Measurements from ENCODE around the gene CASP14. TPM values are rescaled to one million over a fixed set of nuclear protein-coding genes. Genes with fewer than 3 reads are reported as not detected.

The CASP14 gene
- total RNA-seq, 1 experiment from 2014 or later: not detected

DNA sequence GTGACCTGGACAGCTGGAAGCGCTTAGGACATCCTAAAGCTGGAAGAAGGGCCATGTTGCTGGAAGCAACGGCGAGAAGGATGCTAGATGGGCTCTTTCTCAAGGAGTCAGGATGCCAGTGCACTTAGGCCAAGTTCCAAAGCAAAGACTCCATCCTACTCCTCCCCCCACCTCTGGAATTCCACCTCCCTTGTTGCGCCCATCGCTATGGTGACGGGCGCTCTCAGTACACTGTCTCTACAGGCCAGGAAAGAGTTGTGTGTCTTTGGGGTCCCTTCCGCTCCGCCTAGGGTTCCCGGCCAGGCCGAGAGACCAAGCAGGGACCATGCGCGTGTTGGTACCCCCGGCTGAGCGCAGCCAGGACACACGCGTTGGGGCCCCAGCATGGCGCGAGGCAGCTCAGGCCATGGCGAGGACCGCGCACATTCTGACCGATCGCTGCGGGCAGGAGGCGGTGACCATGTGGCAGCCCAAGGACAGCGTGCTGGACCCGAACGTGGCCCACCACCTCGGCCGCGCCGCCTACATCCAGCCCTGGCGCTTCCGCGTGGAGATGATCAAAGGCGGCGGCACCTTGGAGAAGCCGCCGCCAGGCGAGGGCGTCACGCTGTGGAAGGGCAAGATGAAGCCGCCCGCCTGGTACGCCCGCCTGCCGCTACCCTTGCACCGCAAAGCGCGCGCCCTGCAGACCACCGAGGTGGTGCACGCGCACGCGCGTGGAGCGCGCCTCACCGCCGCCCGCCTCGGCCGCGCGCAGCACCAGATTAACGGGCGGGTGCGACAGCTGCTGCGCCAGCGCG lies 38.6 kb upstream of the CASP14 start:
- Mint-ChIP-seq H3K27ac (no peak overlapping the region), H3K36me3 (no peaks in the 10 kb centered on the region), H3K9me3 (no peaks in the 10 kb centered on the region), H3K27me3 (ENCODE audit: low read depth) (peaks cover 63% of the 10 kb centered on the region), H3K4me3 (peak overlapping the region; percentile 81), H3K4me1 (peaks cover 6% of the 10 kb centered on the region; the same call in 1 of the 2 replicates)
- ChIA-PET CTCF (interaction anchor here (1.0 to 1.5 kb wide), 4 partner anchors 15 to 224 kb away, joined by 3 to 6 read pairs (median 4); no protein-coding TSS in a partner anchor), POLR2A (interaction anchor here (0.6 kb wide), 1 partner anchor 191 kb away, joined by 7 read pairs; no protein-coding TSS in a partner anchor)
- ATAC-seq (peak; percentile 92), DNase-seq (ENCODE audit: low spot score) (peak; percentile 69)
- TF ChIP-seq SOX15 (CRISPR knock-in tag; IDR thresholded peaks at IDR 0.05) (no peak), JUN (CRISPR knock-in tag; IDR thresholded peaks at IDR 0.05) (peak; percentile 73), EMX1 (CRISPR knock-in tag; IDR thresholded peaks at IDR 0.05) (no peak), NR2C2 (CRISPR knock-in tag; IDR thresholded peaks at IDR 0.05) (0 out of 2 replicates have a peak, but pooled peaks have one; percentile 52), FOXP1 (CRISPR knock-in tag; IDR thresholded peaks at IDR 0.05; ENCODE audit: borderline replicate concordance) (peak; percentile 87), TCF7 (CRISPR knock-in tag; IDR thresholded peaks at IDR 0.05; ENCODE audit: low read depth) (no peak), NFE2L1 (CRISPR knock-in tag; IDR thresholded peaks at IDR 0.05) (peak; percentile 51; the same call in 1 of the 2 replicates), SP1 (CRISPR knock-in tag; conservative IDR thresholded peaks at IDR 0.05) (peak; percentile 63), ZNF138 (CRISPR knock-in tag; conservative IDR thresholded peaks at IDR 0.05) (no peak), KAT7 (CRISPR knock-in tag; IDR thresholded peaks at IDR 0.05; ENCODE audit: borderline replicate concordance) (no peak), ELF4 (CRISPR knock-in tag; IDR thresholded peaks at IDR 0.05; ENCODE audit: low read depth) (no peak), ATF1 (CRISPR knock-in tag; IDR thresholded peaks at IDR 0.05) (no peak)
- TF ChIP-seq, protein P1, sequence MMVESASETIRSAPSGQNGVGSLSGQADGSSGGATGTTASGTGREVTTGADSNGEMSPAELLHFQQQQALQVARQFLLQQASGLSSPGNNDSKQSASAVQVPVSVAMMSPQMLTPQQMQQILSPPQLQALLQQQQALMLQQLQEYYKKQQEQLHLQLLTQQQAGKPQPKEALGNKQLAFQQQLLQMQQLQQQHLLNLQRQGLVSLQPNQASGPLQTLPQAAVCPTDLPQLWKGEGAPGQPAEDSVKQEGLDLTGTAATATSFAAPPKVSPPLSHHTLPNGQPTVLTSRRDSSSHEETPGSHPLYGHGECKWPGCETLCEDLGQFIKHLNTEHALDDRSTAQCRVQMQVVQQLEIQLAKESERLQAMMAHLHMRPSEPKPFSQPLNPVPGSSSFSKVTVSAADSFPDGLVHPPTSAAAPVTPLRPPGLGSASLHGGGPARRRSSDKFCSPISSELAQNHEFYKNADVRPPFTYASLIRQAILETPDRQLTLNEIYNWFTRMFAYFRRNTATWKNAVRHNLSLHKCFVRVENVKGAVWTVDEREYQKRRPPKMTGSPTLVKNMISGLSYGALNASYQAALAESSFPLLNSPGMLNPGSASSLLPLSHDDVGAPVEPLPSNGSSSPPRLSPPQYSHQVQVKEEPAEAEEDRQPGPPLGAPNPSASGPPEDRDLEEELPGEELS (CRISPR knock-in tag; IDR thresholded peaks at IDR 0.05): peak; percentile 48; the same call in 1 of the 2 replicates
- TF ChIP-seq, protein P2, sequence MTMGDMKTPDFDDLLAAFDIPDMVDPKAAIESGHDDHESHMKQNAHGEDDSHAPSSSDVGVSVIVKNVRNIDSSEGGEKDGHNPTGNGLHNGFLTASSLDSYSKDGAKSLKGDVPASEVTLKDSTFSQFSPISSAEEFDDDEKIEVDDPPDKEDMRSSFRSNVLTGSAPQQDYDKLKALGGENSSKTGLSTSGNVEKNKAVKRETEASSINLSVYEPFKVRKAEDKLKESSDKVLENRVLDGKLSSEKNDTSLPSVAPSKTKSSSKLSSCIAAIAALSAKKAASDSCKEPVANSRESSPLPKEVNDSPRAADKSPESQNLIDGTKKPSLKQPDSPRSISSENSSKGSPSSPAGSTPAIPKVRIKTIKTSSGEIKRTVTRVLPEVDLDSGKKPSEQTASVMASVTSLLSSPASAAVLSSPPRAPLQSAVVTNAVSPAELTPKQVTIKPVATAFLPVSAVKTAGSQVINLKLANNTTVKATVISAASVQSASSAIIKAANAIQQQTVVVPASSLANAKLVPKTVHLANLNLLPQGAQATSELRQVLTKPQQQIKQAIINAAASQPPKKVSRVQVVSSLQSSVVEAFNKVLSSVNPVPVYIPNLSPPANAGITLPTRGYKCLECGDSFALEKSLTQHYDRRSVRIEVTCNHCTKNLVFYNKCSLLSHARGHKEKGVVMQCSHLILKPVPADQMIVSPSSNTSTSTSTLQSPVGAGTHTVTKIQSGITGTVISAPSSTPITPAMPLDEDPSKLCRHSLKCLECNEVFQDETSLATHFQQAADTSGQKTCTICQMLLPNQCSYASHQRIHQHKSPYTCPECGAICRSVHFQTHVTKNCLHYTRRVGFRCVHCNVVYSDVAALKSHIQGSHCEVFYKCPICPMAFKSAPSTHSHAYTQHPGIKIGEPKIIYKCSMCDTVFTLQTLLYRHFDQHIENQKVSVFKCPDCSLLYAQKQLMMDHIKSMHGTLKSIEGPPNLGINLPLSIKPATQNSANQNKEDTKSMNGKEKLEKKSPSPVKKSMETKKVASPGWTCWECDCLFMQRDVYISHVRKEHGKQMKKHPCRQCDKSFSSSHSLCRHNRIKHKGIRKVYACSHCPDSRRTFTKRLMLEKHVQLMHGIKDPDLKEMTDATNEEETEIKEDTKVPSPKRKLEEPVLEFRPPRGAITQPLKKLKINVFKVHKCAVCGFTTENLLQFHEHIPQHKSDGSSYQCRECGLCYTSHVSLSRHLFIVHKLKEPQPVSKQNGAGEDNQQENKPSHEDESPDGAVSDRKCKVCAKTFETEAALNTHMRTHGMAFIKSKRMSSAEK (CRISPR knock-in tag; IDR thresholded peaks at IDR 0.05; ENCODE audit: borderline replicate concordance): no peak
- TF ChIP-seq, protein P3, sequence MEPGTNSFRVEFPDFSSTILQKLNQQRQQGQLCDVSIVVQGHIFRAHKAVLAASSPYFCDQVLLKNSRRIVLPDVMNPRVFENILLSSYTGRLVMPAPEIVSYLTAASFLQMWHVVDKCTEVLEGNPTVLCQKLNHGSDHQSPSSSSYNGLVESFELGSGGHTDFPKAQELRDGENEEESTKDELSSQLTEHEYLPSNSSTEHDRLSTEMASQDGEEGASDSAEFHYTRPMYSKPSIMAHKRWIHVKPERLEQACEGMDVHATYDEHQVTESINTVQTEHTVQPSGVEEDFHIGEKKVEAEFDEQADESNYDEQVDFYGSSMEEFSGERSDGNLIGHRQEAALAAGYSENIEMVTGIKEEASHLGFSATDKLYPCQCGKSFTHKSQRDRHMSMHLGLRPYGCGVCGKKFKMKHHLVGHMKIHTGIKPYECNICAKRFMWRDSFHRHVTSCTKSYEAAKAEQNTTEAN (CRISPR knock-in tag; IDR thresholded peaks at IDR 0.05): peak; percentile 80; the same call in 1 of the 2 replicates
- TF ChIP-seq, protein P4, sequence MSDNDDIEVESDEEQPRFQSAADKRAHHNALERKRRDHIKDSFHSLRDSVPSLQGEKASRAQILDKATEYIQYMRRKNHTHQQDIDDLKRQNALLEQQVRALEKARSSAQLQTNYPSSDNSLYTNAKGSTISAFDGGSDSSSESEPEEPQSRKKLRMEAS (CRISPR knock-in tag; IDR thresholded peaks at IDR 0.05): peak; percentile 93
- TF ChIP-seq, protein P5, sequence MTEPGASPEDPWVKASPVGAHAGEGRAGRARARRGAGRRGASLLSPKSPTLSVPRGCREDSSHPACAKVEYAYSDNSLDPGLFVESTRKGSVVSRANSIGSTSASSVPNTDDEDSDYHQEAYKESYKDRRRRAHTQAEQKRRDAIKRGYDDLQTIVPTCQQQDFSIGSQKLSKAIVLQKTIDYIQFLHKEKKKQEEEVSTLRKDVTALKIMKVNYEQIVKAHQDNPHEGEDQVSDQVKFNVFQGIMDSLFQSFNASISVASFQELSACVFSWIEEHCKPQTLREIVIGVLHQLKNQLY (CRISPR knock-in tag; IDR thresholded peaks at IDR 0.05): no peak
- TF ChIP-seq, protein P6, sequence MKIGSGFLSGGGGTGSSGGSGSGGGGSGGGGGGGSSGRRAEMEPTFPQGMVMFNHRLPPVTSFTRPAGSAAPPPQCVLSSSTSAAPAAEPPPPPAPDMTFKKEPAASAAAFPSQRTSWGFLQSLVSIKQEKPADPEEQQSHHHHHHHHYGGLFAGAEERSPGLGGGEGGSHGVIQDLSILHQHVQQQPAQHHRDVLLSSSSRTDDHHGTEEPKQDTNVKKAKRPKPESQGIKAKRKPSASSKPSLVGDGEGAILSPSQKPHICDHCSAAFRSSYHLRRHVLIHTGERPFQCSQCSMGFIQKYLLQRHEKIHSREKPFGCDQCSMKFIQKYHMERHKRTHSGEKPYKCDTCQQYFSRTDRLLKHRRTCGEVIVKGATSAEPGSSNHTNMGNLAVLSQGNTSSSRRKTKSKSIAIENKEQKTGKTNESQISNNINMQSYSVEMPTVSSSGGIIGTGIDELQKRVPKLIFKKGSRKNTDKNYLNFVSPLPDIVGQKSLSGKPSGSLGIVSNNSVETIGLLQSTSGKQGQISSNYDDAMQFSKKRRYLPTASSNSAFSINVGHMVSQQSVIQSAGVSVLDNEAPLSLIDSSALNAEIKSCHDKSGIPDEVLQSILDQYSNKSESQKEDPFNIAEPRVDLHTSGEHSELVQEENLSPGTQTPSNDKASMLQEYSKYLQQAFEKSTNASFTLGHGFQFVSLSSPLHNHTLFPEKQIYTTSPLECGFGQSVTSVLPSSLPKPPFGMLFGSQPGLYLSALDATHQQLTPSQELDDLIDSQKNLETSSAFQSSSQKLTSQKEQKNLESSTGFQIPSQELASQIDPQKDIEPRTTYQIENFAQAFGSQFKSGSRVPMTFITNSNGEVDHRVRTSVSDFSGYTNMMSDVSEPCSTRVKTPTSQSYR (CRISPR knock-in tag; IDR thresholded peaks at IDR 0.05): no peak
- TF ChIP-seq, protein P7, sequence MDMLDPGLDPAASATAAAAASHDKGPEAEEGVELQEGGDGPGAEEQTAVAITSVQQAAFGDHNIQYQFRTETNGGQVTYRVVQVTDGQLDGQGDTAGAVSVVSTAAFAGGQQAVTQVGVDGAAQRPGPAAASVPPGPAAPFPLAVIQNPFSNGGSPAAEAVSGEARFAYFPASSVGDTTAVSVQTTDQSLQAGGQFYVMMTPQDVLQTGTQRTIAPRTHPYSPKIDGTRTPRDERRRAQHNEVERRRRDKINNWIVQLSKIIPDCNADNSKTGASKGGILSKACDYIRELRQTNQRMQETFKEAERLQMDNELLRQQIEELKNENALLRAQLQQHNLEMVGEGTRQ (CRISPR knock-in tag; IDR thresholded peaks at IDR 0.05): 0 out of 2 replicates have a peak, but pooled peaks have one; percentile 20
- TF ChIP-seq, protein P8, sequence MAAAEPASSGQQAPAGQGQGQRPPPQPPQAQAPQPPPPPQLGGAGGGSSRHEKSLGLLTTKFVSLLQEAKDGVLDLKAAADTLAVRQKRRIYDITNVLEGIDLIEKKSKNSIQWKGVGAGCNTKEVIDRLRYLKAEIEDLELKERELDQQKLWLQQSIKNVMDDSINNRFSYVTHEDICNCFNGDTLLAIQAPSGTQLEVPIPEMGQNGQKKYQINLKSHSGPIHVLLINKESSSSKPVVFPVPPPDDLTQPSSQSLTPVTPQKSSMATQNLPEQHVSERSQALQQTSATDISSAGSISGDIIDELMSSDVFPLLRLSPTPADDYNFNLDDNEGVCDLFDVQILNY (CRISPR knock-in tag; IDR thresholded peaks at IDR 0.05): peak; percentile 55
- TF ChIP-seq, protein P9, sequence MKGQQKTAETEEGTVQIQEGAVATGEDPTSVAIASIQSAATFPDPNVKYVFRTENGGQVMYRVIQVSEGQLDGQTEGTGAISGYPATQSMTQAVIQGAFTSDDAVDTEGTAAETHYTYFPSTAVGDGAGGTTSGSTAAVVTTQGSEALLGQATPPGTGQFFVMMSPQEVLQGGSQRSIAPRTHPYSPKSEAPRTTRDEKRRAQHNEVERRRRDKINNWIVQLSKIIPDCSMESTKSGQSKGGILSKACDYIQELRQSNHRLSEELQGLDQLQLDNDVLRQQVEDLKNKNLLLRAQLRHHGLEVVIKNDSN (CRISPR knock-in tag; IDR thresholded peaks at IDR 0.05): peak; percentile 38; the same call in 1 of the 2 replicates
